RWPE2 (cell line): Measurements from ENCODE around the gene CAPG.

Experiments used
- ATAC-seq: fragments of 200-7000 bp; cut with Tn5 transposase; 3 replicates; pipeline ENCODE4 v1.9.1; 2021; ENCODE audit warnings: low read depth
- DNase-seq: peaks from one replicate; pipeline ENCODE4 v3.0.0-alpha.2; 2020; ENCODE audit warnings: low spot score
- H3K27ac ChIP-seq: fragments of 450-650 bp; 2 replicates; pipeline ENCODE4 v1.5.1; 2017; ENCODE audit warnings: mild to moderate bottlenecking; ENCODE audit not compliant: poor library complexity, severe bottlenecking
- H3K27me3 ChIP-seq: fragments of 250-450 bp; sonication (Bioruptor Pico); 2 replicates; pipeline ENCODE4 v1.5.1; 2021; ENCODE audit warnings: mild to moderate bottlenecking, moderate library complexity; ENCODE audit not compliant: insufficient read depth, poor library complexity, severe bottlenecking
- H3K36me3 ChIP-seq: fragments of 250-450 bp; sonication (Bioruptor Pico); 2 replicates; pipeline ENCODE4 v1.5.1; 2020; ENCODE audit warnings: low read depth, mild to moderate bottlenecking, moderate library complexity
- H3K4me1 ChIP-seq: fragments of 250-450 bp; sonication (Bioruptor Pico); 2 replicates; pipeline ENCODE4 v1.5.1; 2021; ENCODE audit warnings: mild to moderate bottlenecking, moderate library complexity; ENCODE audit not compliant: insufficient read depth, poor library complexity, severe bottlenecking
- H3K4me3 ChIP-seq: fragments of 250-450 bp; sonication (Bioruptor Pico); 2 replicates; pipeline ENCODE4 v1.5.1; 2021; ENCODE audit warnings: mild to moderate bottlenecking, moderate library complexity; ENCODE audit not compliant: severe bottlenecking
- H3K9me3 ChIP-seq: fragments of 250-450 bp; sonication (Bioruptor Pico); 2 replicates; pipeline ENCODE4 v1.5.1; 2021; ENCODE audit warnings: mild to moderate bottlenecking, moderate library complexity; ENCODE audit not compliant: severe bottlenecking
- CTCF ChIP-seq: fragments of 450-650 bp; IDR thresholded peaks from one replicate; pipeline ENCODE4 v1.5.1; 2017; ENCODE audit warnings: mild to moderate bottlenecking, moderate library complexity; ENCODE audit not compliant: poor library complexity, severe bottlenecking

Gene CAPG

GRCh38 chr2:85428343-85428881 is 18.2 kb upstream of the CAPG start:
- no peak for TF ChIP-seq CTCF
- H3K4me1 ChIP-seq, result peaks cover 6% of the 10 kb centered on the region
- no peak overlapping the region for H3K4me3 ChIP-seq
- ATAC-seq (no peak), DNase-seq (no peak)
- H3K9me3 ChIP-seq, result no peaks in the 10 kb centered on the region
- no peaks in the 10 kb centered on the region for H3K36me3 ChIP-seq
- H3K27ac ChIP-seq, result no peak overlapping the region
- H3K27me3 ChIP-seq, result no peaks in the 10 kb centered on the region

DNA sequence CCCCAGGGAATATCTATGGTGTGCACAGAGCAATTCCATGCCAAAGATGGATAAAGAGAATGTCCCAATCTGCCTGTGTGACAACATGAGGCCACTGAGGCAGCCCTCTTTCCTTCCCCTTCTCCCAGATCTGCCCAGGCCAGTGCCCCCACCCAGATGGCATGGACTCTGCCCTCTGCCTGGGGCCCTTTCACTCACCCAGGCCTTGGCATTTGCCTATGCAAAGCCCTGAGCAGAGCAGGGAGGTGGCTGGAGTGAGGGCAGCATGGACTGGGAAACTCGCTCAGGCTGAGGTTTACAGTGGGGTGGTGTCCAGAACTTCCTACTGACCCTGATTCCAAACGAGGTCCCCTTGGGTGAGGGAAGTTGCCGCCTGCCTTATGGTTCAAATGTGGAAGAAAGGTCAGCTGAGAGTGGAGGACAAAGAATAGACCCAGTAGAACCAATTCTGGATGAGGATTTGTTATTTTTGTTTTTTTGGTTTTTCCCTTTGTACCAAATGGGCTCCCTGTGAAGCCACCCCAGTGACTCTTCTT is 17.2 kb upstream of the CAPG start:
- Histone ChIP-seq H3K4me3 (no peak overlapping the region), H3K27ac (no peak overlapping the region), H3K36me3 (no peaks in the 10 kb centered on the region), H3K9me3 (no peaks in the 10 kb centered on the region), H3K4me1 (no peaks in the 10 kb centered on the region), H3K27me3 (no peaks in the 10 kb centered on the region)
- no peak for TF ChIP-seq CTCF
- ATAC-seq, result no peak
- no peak for DNase-seq

- TF ChIP-seq CTCF, result no peak
- DNase-seq, result no peak
- no peak overlapping the region for H3K27ac ChIP-seq
- no peak overlapping the region for H3K4me3 ChIP-seq
- no peaks in the 10 kb centered on the region for H3K9me3 ChIP-seq
- H3K27me3 ChIP-seq, result no peaks in the 10 kb centered on the region
- ATAC-seq, result no peak
- H3K36me3 ChIP-seq, result no peaks in the 10 kb centered on the region
- H3K4me1 ChIP-seq, result peaks cover 12% of the 10 kb centered on the region
Observed at GRCh38 chr2:85425588-85425987, 15.4 kb upstream of the CAPG start.

DNA sequence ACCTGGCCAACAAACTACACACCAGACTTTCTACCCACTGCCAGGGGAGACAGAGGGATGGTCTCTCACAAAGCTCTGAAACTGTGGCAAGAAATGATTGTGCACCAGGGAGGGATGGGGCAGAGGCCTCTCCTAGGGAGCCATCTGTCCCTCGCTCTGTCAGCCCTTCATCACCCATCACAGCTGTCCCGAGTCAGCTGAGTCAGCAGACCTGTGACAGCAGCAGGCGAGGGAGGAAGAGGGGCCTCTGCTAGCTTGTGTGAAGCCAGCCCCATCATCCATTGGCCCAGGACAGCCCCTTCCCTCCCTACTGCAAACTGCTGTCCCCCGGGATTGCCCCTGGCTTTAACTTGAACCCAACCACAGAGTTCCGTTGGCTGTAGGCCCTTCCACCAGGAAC is 13.4 kb upstream of the CAPG start:
- TF ChIP-seq CTCF, result no peak
- Histone ChIP-seq H3K27me3 (no peaks in the 10 kb centered on the region), H3K4me3 (no peak overlapping the region), H3K4me1 (peaks cover 19% of the 10 kb centered on the region), H3K36me3 (no peaks in the 10 kb centered on the region), H3K27ac (no peak overlapping the region), H3K9me3 (no peaks in the 10 kb centered on the region)
- no peak for DNase-seq
- ATAC-seq, result no peak

DNA sequence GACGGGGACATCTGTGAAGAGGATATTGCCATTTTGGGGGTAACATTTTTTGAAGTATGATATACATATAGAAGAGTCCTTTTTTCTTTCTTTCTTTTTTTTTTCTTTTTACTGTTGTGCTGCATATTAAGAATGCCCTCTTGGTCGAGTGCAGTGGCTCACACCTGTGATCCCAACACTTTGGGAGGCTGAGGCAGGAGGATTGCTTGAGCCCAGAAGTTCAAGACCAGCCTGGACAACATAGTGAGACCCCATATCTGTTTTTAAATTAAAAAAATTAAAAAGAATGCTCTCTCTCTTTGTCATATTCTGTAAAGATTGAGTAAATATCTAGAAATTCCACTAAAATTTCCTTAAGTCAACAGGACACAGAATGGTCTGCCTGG is 11.9 kb upstream of the CAPG start:
- H3K4me1 ChIP-seq, result peaks cover 19% of the 10 kb centered on the region
- H3K27me3 ChIP-seq, result no peaks in the 10 kb centered on the region
- no peak for DNase-seq
- no peaks in the 10 kb centered on the region for H3K36me3 ChIP-seq
- ATAC-seq, result no peak
- H3K9me3 ChIP-seq, result no peaks in the 10 kb centered on the region
- TF ChIP-seq CTCF, result no peak
- H3K27ac ChIP-seq, result peak overlapping the region; percentile 94
- no peak overlapping the region for H3K4me3 ChIP-seq
